GM23338 (cell line): ENCODE results near the gene GRIN2B. TPM values are rescaled to one million over a fixed set of nuclear protein-coding genes. Genes with fewer than 3 reads are reported as not detected.

ENCODE experiments used
- ATAC-seq: fragments of 200-7000 bp; cut with Tn5 transposase; 3 replicates; pipeline ENCODE4 v1.9.1; 2020
- DNase-seq: peaks from one replicate; pipeline ENCODE4 v3.0.0-alpha.2; 2015; ENCODE audit warnings: low spot score
- H2AFZ ChIP-seq: fragments of 200-600 bp; sonication (generic); 2 replicates; pipeline ENCODE4 v1.8.0; 2016; ENCODE audit warnings: antibody characterized with exemption, mild to moderate bottlenecking, moderate library complexity
- H3F3A ChIP-seq: fragments of 200-600 bp; sonication (generic); replicated peaks from 2 replicates; pipeline ENCODE4 v1.8.0; 2017; ENCODE audit warnings: antibody characterized with exemption, mixed run types, low read depth
- H3K27ac ChIP-seq: fragments of 200-600 bp; sonication (generic); 2 replicates; pipeline ENCODE4 v1.6.1; 2016; ENCODE audit warnings: low read depth
- H3K27me3 ChIP-seq: fragments of 200-600 bp; sonication (generic); 2 replicates; pipeline ENCODE4 v1.8.0; 2016; ENCODE audit warnings: mild to moderate bottlenecking, mixed run types, moderate library complexity; ENCODE audit not compliant: insufficient read depth
- H3K36me3 ChIP-seq: fragments of 200-600 bp; sonication (generic); 2 replicates; pipeline ENCODE4 v1.8.0; 2016; ENCODE audit warnings: mild to moderate bottlenecking; ENCODE audit not compliant: insufficient read depth
- H3K4me1 ChIP-seq: fragments of 200-600 bp; sonication (generic); 2 replicates; pipeline ENCODE4 v1.8.0; 2016; ENCODE audit warnings: mild to moderate bottlenecking, moderate library complexity; ENCODE audit not compliant: insufficient read depth
- H3K4me2 ChIP-seq: fragments of 200-600 bp; sonication (generic); 2 replicates; pipeline ENCODE4 v1.7.1; 2017; ENCODE audit warnings: mixed run types
- H3K4me3 ChIP-seq: fragments of 200-600 bp; sonication (generic); 2 replicates; pipeline ENCODE4 v1.6.1; 2016; ENCODE audit warnings: mixed run types
- H3K79me2 ChIP-seq: fragments of 200-600 bp; sonication (generic); replicated peaks from 2 replicates; pipeline ENCODE4 v1.8.0; 2017; ENCODE audit warnings: mild to moderate bottlenecking; ENCODE audit not compliant: insufficient read depth
- H3K9me2 ChIP-seq: fragments of 200-600 bp; sonication (generic); 2 replicates; pipeline ENCODE4 v1.8.0; 2017; ENCODE audit not compliant: insufficient read depth
- H4K20me1 ChIP-seq: fragments of 200-600 bp; sonication (generic); replicated peaks from 2 replicates; pipeline ENCODE4 v1.8.0; 2017; ENCODE audit warnings: mild to moderate bottlenecking; ENCODE audit not compliant: insufficient read depth
- H3K27ac Mint-ChIP-seq: 2 replicates; pipeline ENCODE4 v1.8.0; 2020; ENCODE audit warnings: inconsistent platforms, mild to moderate bottlenecking, moderate library complexity, mixed read lengths
- H3K27me3 Mint-ChIP-seq: 3 replicates; pipeline ENCODE4 v1.8.0; 2022; ENCODE audit warnings: low read depth, mild to moderate bottlenecking, moderate library complexity, mixed read lengths, inconsistent platforms; ENCODE audit not compliant: insufficient read depth, poor library complexity
- H3K36me3 Mint-ChIP-seq: 3 replicates; pipeline ENCODE4 v1.8.0; 2021; ENCODE audit warnings: low read depth, mild to moderate bottlenecking, inconsistent platforms, moderate library complexity, mixed read lengths
- H3K4me1 Mint-ChIP-seq: 3 replicates; pipeline ENCODE4 v1.8.0; 2020; ENCODE audit warnings: mild to moderate bottlenecking, inconsistent platforms, mixed read lengths
- H3K4me3 Mint-ChIP-seq: 3 replicates; pipeline ENCODE4 v1.8.0; 2021; ENCODE audit warnings: moderate library complexity, mild to moderate bottlenecking, inconsistent platforms, mixed read lengths
- H3K9me3 Mint-ChIP-seq: 3 replicates; pipeline ENCODE4 v1.8.0; 2020; ENCODE audit warnings: moderate library complexity, mild to moderate bottlenecking, inconsistent platforms, mixed read lengths
- CREB1 ChIP-seq: fragments of 250-450 bp; sonication (Bioruptor Pico); IDR thresholded peaks from 2 replicates; pipeline ENCODE4 v1.5.0; 2020; ENCODE audit warnings: low read depth, mild to moderate bottlenecking, moderate library complexity
- CTCF ChIP-seq, 2 experiments: fragments of 200-600 bp in 1 of 2; sonication (generic) in 1 of 2; conservative IDR thresholded peaks; 2 replicates each; pipeline versions ENCODE4 v1.5.1 to v1.6.1; 2016 to 2017; ENCODE audit warnings: antibody characterized with exemption in 2 of 2, low read depth in 2 of 2, mild to moderate bottlenecking in 2 of 2, moderate library complexity in 1 of 2
- ETS1 ChIP-seq: IDR thresholded peaks from 2 replicates; pipeline ENCODE4 v1.6.1; 2016; ENCODE audit warnings: antibody characterized with exemption
- EZH2 ChIP-seq: fragments of 200-600 bp; sonication (generic); IDR thresholded peaks from one replicate; pipeline ENCODE4 v1.8.0; 2017; ENCODE audit warnings: antibody characterized with exemption, mild to moderate bottlenecking, low read depth; ENCODE audit not compliant: unreplicated experiment
- EZH2phosphoT487 ChIP-seq: fragments of 200-600 bp; sonication (generic); IDR thresholded peaks from one replicate; pipeline ENCODE4 v1.8.1; 2018; ENCODE audit warnings: antibody characterized with exemption; ENCODE audit not compliant: unreplicated experiment
- JUNB ChIP-seq: IDR thresholded peaks from one replicate; pipeline ENCODE4 v1.6.1; 2016; ENCODE audit warnings: antibody characterized with exemption; ENCODE audit not compliant: unreplicated experiment
- NANOG ChIP-seq: IDR thresholded peaks from 2 replicates; pipeline ENCODE4 v1.6.1; 2016; ENCODE audit warnings: antibody characterized with exemption, borderline replicate concordance
- POLR2AphosphoS5 ChIP-seq: IDR thresholded peaks from 2 replicates; pipeline ENCODE4 v1.6.1; 2016; ENCODE audit warnings: antibody characterized with exemption, low read depth
- REST ChIP-seq: IDR thresholded peaks from one replicate; pipeline ENCODE4 v1.6.1; 2018; ENCODE audit warnings: antibody characterized with exemption; ENCODE audit not compliant: unreplicated experiment
- STAT1 ChIP-seq: IDR thresholded peaks from one replicate; pipeline ENCODE4 v1.6.1; 2016; ENCODE audit warnings: antibody characterized with exemption; ENCODE audit not compliant: unreplicated experiment
- ZNF114 ChIP-seq: fragments of 250-450 bp; sonication (Bioruptor Pico); IDR thresholded peaks from 2 replicates; pipeline ENCODE4 v1.5.0; 2020; ENCODE audit warnings: mild to moderate bottlenecking, moderate library complexity
- ZNF331 ChIP-seq: fragments of 250-450 bp; sonication (Bioruptor Pico); IDR thresholded peaks from 2 replicates; pipeline ENCODE4 v1.5.0; 2020; ENCODE audit warnings: low read depth, mild to moderate bottlenecking, moderate library complexity
- ZNF462 ChIP-seq: fragments of 250-450 bp; sonication (Bioruptor Pico); IDR thresholded peaks from 2 replicates; pipeline ENCODE4 v1.5.0; 2020; ENCODE audit warnings: mild to moderate bottlenecking, moderate library complexity
- polyA plus RNA-seq: library from polyadenylated mRNA; unstranded; fragments of >200 nt; fragmentation: Nextera tagmentation; extraction: Ambion mirVana; gene quantifications from 2 replicates; pipeline ENCODE4 v1.2.1, GENCODE V29; 2016
- total RNA-seq: library from RNA; depleted of rRNA; stranded (reverse); fragments of >200 nt; shearing (Covaris generic); gene quantifications from 2 replicates; pipeline ENCODE4 v1.2.3, GENCODE V29; 2014

Gene GRIN2B
- total and polyA plus RNA-seq, 2 experiments from 2014 or later = 0.31 to 3.0 TPM

GRCh38 chr12:13992106-13992505, 10.7 kb upstream of the GRIN2B start:
- DNase-seq (no peak), ATAC-seq (no peak)
- no peaks in the 10 kb centered on the region for H4K20me1 ChIP-seq
- H3K27ac Mint-ChIP-seq = no peak overlapping the region
- H3F3A ChIP-seq = no peaks in the 10 kb centered on the region
- no peak overlapping the region for H3K27ac ChIP-seq
- H3K79me2 ChIP-seq = no peaks in the 10 kb centered on the region
- no peak overlapping the region for H3K4me3 ChIP-seq
- TF ChIP-seq NANOG = no peak
- no peak for TF ChIP-seq ZNF331
- no peak for TF ChIP-seq EZH2phosphoT487
- TF ChIP-seq POLR2AphosphoS5 = no peak
- TF ChIP-seq STAT1 = no peak
- TF ChIP-seq ZNF462 (CRISPR knock-in tag) = no peak
- TF ChIP-seq CREB1 (CRISPR knock-in tag) = no peak
- no peak for TF ChIP-seq ZNF114 (CRISPR knock-in tag)
- no peak for TF ChIP-seq REST
- TF ChIP-seq CTCF (conservative IDR thresholded peaks at IDR 0.05; ENCODE audit: low read depth in 2 of 2) = no peak
- no peak for TF ChIP-seq EZH2
- no peak for TF ChIP-seq JUNB
- TF ChIP-seq ETS1 = no peak
- H3K36me3 Mint-ChIP-seq = no peaks in the 10 kb centered on the region
- no peaks in the 10 kb centered on the region for H3K4me1 ChIP-seq
- H3K36me3 ChIP-seq = no peaks in the 10 kb centered on the region
- no peaks in the 10 kb centered on the region for H3K9me2 ChIP-seq
- no peaks in the 10 kb centered on the region for H3K27me3 ChIP-seq
- H3K4me3 Mint-ChIP-seq = no peak overlapping the region
- H3K9me3 Mint-ChIP-seq = no peaks in the 10 kb centered on the region
- H3K4me1 Mint-ChIP-seq = no peaks in the 10 kb centered on the region; the same call in 2 of the 3 replicates
- H3K4me2 ChIP-seq = no peak overlapping the region
- H3K27me3 Mint-ChIP-seq = peaks cover 4% of the 10 kb centered on the region
- H2AFZ ChIP-seq = no peak overlapping the region
